COR-L47 (cell line): ENCODE measurements around the gene PFDN5.

Experiments
- DNase-seq: peaks from one replicate; lab custom pipeline; 2025; lab: John Stamatoyannopoulos, UW

PFDN5 gene

GRCh38 chr12:53295070-53295890 is at the start of gene PFDN5:
TSS of gene PFDN5 (plus strand) at chr12:53295542. CDS start at chr12:53295568, 26 bp downstream.
- peak; percentile 77 for DNase-seq

- peak; percentile 61 for DNase-seq
These were observed 43.6 kb upstream of the PFDN5 start for GRCh38 chr12:53251477-53252348.

GRCh38 chr12:53252349-53252916 is 42.9 kb upstream of the PFDN5 start:
- DNase-seq: no peak

GRCh38 chr12:53253298-53253697 is 42.0 kb upstream of the PFDN5 start:
- no peak for DNase-seq

GRCh38 chr12:53254816-53255545 is 40.4 kb upstream of the PFDN5 start:
- DNase-seq: no peak

- DNase-seq: no peak
These were observed 39.3 kb upstream of the PFDN5 start for GRCh38 chr12:53255996-53256395.

- no peak for DNase-seq
These were observed 36.5 kb upstream of the PFDN5 start for GRCh38 chr12:53258541-53259539.

- DNase-seq: no peak
These were observed 35.5 kb upstream of the PFDN5 start for GRCh38 chr12:53259891-53260290.

GRCh38 chr12:53265783-53266182 is 29.6 kb upstream of the PFDN5 start:
- DNase-seq: no peak

- DNase-seq: no peak
These were observed 27.9 kb upstream of the PFDN5 start for GRCh38 chr12:53267306-53267998.

GRCh38 chr12:53267999-53268629 is 27.2 kb upstream of the PFDN5 start, which contains the start of gene ESPL1:
TSS of gene ESPL1 (plus strand) at chr12:53268299. CDS start at chr12:53268767, 468 bp downstream.
- DNase-seq: peak; percentile 70

GRCh38 chr12:53268630-53269562 is 26.4 kb upstream of the PFDN5 start:
- DNase-seq: no peak

GRCh38 chr12:53274445-53274844 is 20.9 kb upstream of the PFDN5 start:
- no peak for DNase-seq

GRCh38 chr12:53276511-53276910 is 18.8 kb upstream of the PFDN5 start:
- DNase-seq: no peak

GRCh38 chr12:53277981-53278380 is 17.4 kb upstream of the PFDN5 start:
- DNase-seq: no peak

- DNase-seq: no peak
These were observed 16.0 kb upstream of the PFDN5 start for GRCh38 chr12:53279283-53279869.

- DNase-seq: no peak
These were observed 15.3 kb upstream of the PFDN5 start for GRCh38 chr12:53279888-53280498.
